ENCODE measurements around the gene MTMR11. TPM values are rescaled to one million over a fixed set of nuclear protein-coding genes. Genes with fewer than 3 reads are reported as not detected.
A peak's percentile ranks its signal among the peaks of the same experiment; 100 is the strongest.

MTMR11 gene
- total and polyA plus RNA-seq, 10 of the 15 experiments (the other 5 are each of a cell fraction or from before 2014, with no cell fraction given), result 0.35 to 1.1 (median 0.73) TPM

DNA sequence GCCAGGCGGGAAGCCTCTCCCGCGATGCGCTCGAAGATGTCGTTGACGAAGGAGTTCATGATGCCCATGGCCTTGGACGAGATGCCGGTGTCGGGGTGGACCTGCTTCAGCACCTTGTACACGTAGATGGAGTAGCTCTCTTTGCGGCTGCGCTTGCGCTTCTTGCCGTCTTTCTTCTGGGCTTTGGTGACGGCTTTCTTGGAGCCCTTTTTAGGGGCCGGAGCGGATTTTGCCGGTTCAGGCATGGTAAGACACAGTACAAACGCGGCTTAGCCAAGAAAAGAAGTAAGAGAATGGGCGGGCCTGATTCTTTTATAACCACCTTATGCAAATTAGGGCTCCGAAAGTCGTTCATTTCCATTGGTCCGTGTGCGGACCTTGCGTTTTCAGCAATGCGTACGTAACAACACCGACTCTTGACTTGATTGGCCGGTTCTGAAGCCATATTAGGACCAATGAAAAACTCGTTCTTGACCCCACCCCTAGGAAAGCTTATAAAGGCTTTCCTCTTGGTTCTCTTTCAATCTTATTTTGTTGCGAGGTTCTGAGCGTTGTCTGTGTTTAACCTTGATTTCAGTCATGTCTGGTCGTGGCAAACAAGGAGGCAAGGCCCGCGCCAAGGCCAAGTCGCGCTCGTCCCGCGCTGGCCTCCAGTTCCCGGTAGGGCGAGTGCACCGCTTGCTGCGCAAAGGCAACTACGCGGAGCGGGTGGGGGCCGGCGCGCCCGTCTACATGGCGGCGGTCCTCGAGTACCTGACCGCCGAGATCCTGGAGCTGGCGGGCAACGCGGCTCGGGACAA lies 50.1 kb downstream of the MTMR11 start (continued):
- no peak for TF ChIP-seq STAT3 (IDR thresholded peaks at IDR 0.05; ENCODE audit: low read depth, low read length)
- peak in 1 of 2 experiments; percentile 35; a peak in 2 of 4 replicates for TF ChIP-seq IKZF2 (IDR thresholded peaks at IDR 0.05)
- peak; percentile 82 for TF ChIP-seq NFYA (IDR thresholded peaks at IDR 0.05; ENCODE audit: borderline replicate concordance, low read depth, low read length)
- no peak for TF ChIP-seq HCFC1 (IDR thresholded peaks at IDR 0.05; ENCODE audit: low read length)
- TF ChIP-seq, protein P1, sequence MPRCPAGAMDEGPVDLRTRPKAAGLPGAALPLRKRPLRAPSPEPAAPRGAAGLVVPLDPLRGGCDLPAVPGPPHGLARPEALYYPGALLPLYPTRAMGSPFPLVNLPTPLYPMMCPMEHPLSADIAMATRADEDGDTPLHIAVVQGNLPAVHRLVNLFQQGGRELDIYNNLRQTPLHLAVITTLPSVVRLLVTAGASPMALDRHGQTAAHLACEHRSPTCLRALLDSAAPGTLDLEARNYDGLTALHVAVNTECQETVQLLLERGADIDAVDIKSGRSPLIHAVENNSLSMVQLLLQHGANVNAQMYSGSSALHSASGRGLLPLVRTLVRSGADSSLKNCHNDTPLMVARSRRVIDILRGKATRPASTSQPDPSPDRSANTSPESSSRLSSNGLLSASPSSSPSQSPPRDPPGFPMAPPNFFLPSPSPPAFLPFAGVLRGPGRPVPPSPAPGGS (IDR thresholded peaks at IDR 0.05; ENCODE audit: borderline replicate concordance, insufficient read depth, low read depth, low read length, poor library complexity, severe bottlenecking), result peak; percentile 10
- TF ChIP-seq RBBP5 (conservative IDR thresholded peaks at IDR 0.05), result no peak
- no peak for TF ChIP-seq BCL11A (IDR thresholded peaks at IDR 0.05; ENCODE audit: low read depth, low read length)
- TF ChIP-seq, protein P2, sequence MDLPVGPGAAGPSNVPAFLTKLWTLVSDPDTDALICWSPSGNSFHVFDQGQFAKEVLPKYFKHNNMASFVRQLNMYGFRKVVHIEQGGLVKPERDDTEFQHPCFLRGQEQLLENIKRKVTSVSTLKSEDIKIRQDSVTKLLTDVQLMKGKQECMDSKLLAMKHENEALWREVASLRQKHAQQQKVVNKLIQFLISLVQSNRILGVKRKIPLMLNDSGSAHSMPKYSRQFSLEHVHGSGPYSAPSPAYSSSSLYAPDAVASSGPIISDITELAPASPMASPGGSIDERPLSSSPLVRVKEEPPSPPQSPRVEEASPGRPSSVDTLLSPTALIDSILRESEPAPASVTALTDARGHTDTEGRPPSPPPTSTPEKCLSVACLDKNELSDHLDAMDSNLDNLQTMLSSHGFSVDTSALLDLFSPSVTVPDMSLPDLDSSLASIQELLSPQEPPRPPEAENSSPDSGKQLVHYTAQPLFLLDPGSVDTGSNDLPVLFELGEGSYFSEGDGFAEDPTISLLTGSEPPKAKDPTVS (IDR thresholded peaks at IDR 0.05; ENCODE audit: low read depth, low read length), result no peak
- TF ChIP-seq SIX5 (IDR thresholded peaks at IDR 0.05; ENCODE audit: low read depth, low read length, severe bottlenecking), result no peak
- TF ChIP-seq CBX5 (IDR thresholded peaks at IDR 0.05; ENCODE audit: low read depth), result no peak
- 0 out of 2 replicates have a peak, but pooled peaks have one; percentile 26 for TF ChIP-seq CHD2 (IDR thresholded peaks at IDR 0.05; ENCODE audit: borderline replicate concordance, low read depth, low read length)
- TF ChIP-seq, protein P3, sequence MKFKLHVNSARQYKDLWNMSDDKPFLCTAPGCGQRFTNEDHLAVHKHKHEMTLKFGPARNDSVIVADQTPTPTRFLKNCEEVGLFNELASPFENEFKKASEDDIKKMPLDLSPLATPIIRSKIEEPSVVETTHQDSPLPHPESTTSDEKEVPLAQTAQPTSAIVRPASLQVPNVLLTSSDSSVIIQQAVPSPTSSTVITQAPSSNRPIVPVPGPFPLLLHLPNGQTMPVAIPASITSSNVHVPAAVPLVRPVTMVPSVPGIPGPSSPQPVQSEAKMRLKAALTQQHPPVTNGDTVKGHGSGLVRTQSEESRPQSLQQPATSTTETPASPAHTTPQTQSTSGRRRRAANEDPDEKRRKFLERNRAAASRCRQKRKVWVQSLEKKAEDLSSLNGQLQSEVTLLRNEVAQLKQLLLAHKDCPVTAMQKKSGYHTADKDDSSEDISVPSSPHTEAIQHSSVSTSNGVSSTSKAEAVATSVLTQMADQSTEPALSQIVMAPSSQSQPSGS (IDR thresholded peaks at IDR 0.05; ENCODE audit: low read length), result peak; percentile 57
- peak; percentile 70 for TF ChIP-seq POLR2A (IDR thresholded peaks at IDR 0.05; ENCODE audit: low read depth, low read length)

All from GM12878 (cell line).